Vagina (tissue), 2 donors: ENCODE results near the gene INPP5A. TPM values are rescaled to one million over a fixed set of nuclear protein-coding genes. Genes with fewer than 3 reads are reported as not detected.

Experiments
- DNase-seq, 2 donors: peaks; one replicate each; pipeline ENCODE4 v3.0.0-alpha.2; 2017; ENCODE audit errors: extremely low spot score in 2 of 2
- H3K27ac ChIP-seq: fragments of 200-600 bp; sonication (generic); one replicate; pipeline ENCODE4 v1.5.1; 2019
- H3K27me3 ChIP-seq: fragments of 200-600 bp; sonication (generic); one replicate; pipeline ENCODE4 v1.5.1; 2019
- H3K36me3 ChIP-seq, 2 donors: fragments of 200-600 bp; sonication (generic); one replicate each; pipeline ENCODE4 v1.5.1; 2017 to 2019
- H3K4me1 ChIP-seq: fragments of 200-600 bp; sonication (generic); one replicate; pipeline ENCODE4 v1.5.1; 2019
- H3K4me3 ChIP-seq, 2 donors: fragments of 200-600 bp; sonication (generic); 1 replicate in 1 of 2; 2 replicates in 1 of 2; pipeline ENCODE4 v1.5.1; 2016 to 2019
- H3K9me3 ChIP-seq: fragments of 200-600 bp; sonication (generic); one replicate; pipeline ENCODE4 v1.5.1; 2019
- POLR2A ChIP-seq, 2 donors: fragments of 450-650 bp; IDR thresholded peaks; one replicate each; pipeline ENCODE4 v1.6.1; 2017; ENCODE audit warnings: antibody characterized with exemption in 2 of 2, mild to moderate bottlenecking in 2 of 2, moderate library complexity in 2 of 2
- POLR2AphosphoS5 ChIP-seq, 2 donors: sonication (generic); formaldehyde crosslinking; IDR thresholded peaks; one replicate each; pipeline ENCODE4 v1.9.0; 2017; ENCODE audit warnings: antibody characterized with exemption in 2 of 2, mild to moderate bottlenecking in 2 of 2, low read depth in 1 of 2; ENCODE audit not compliant: insufficient read depth in 1 of 2
- intact Hi-C: fragments of 100-400 bp; cut with DNase I; formaldehyde crosslinking; loops from one replicate; pipeline ENCODE4 v1.15.1; 2023
- total RNA-seq: library from RNA; depleted of rRNA; stranded (reverse); fragments of >200 nt; gene quantifications from one replicate; pipeline ENCODE4 v1.2.3, GENCODE V29; 2016
- TF ChIP-seq, protein P1 (sequence below), 3 experiments: fragments of 450-650 bp in 2 of 3; fragments of 200-600 bp in 1 of 3; sonication (generic) in 1 of 3; IDR thresholded peaks; one replicate each; pipeline ENCODE4 v1.5.1; 2017 to 2019; ENCODE audit warnings: antibody characterized with exemption in 3 of 3, mild to moderate bottlenecking in 2 of 3, moderate library complexity in 2 of 3

INPP5A gene
- total RNA-seq, 1 donor from 2014 or later: 24.3 TPM

DNA sequence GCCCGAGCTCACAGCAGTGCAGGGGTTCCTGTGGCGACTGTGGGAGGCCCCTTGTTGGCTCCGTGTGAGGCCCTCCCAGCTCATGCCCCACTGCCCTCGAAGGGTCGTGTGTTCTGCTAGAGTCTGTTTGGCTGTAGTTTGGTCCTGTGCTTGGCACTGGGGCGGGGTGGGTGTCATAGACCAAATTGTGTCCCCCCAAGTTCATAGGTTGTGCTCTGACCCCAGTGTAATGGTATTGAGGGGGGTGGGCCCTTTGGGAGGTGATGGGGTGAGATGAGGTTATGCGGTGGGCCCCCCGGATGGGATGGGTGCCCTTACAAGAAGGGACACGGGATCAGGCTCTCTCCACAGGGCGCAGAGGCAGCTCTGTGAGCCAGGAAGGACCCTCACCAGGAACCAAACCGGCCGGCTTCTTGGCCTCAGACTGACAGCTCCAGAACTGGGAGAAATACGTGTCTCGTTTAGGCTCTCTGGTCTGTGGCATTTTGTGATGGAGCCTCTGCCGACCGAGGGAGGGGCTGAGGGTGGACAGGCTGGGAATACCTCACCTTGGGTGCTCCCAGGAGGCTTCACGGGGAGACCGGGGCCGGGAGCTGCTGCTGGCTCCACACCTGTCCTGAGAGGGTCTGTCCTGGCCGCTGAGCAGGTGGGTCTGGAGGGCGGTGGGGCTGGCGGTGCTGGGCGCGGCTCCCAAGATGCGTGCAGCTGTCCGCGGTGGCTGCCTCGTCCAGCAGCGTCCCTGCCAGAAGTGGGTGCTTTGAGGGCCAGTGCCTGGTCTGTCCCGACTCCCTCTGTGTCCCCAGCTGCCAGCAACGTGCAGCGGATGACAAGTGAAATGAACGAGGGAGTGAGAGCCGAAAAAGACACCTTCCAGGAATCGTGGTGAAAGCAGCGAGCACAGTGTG is 89.4 kb downstream of the INPP5A start:
- TF ChIP-seq POLR2A (IDR thresholded peaks at IDR 0.05) (no peak), POLR2AphosphoS5 (IDR thresholded peaks at IDR 0.05; ENCODE audit: insufficient read depth in 1 of 2, low read depth in 1 of 2) (no peak)
- TF ChIP-seq, protein P1, sequence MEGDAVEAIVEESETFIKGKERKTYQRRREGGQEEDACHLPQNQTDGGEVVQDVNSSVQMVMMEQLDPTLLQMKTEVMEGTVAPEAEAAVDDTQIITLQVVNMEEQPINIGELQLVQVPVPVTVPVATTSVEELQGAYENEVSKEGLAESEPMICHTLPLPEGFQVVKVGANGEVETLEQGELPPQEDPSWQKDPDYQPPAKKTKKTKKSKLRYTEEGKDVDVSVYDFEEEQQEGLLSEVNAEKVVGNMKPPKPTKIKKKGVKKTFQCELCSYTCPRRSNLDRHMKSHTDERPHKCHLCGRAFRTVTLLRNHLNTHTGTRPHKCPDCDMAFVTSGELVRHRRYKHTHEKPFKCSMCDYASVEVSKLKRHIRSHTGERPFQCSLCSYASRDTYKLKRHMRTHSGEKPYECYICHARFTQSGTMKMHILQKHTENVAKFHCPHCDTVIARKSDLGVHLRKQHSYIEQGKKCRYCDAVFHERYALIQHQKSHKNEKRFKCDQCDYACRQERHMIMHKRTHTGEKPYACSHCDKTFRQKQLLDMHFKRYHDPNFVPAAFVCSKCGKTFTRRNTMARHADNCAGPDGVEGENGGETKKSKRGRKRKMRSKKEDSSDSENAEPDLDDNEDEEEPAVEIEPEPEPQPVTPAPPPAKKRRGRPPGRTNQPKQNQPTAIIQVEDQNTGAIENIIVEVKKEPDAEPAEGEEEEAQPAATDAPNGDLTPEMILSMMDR (IDR thresholded peaks at IDR 0.05): no peak
- H3K4me1 ChIP-seq: peaks cover 64% of the 10 kb centered on the region
- H3K36me3 ChIP-seq: no peaks in the 10 kb centered on the region
- no peaks in the 10 kb centered on the region for H3K27me3 ChIP-seq
- intact Hi-C loops: no loop called here
- peak overlapping the region; percentile 96 for H3K27ac ChIP-seq
- H3K9me3 ChIP-seq: no peaks in the 10 kb centered on the region
- H3K4me3 ChIP-seq: no peak overlapping the region
- no peak for DNase-seq

- H3K4me3 ChIP-seq: peak overlapping the region in 1 of 2 donors; percentile 26
- H3K27me3 ChIP-seq: no peaks in the 10 kb centered on the region
- H3K27ac ChIP-seq: peak overlapping the region; percentile 96
- H3K36me3 ChIP-seq: no peaks in the 10 kb centered on the region
- H3K4me1 ChIP-seq: peaks cover 72% of the 10 kb centered on the region
- intact Hi-C loops: no loop called here
- DNase-seq: no peak
- TF ChIP-seq, protein P1 (IDR thresholded peaks at IDR 0.05): no peak
- peak in 1 of 2 donors; percentile 48 for TF ChIP-seq POLR2AphosphoS5 (IDR thresholded peaks at IDR 0.05; ENCODE audit: insufficient read depth in 1 of 2, low read depth in 1 of 2)
- no peaks in the 10 kb centered on the region for H3K9me3 ChIP-seq
These were observed 90.3 kb downstream of the INPP5A start for GRCh38 chr10:132627666-132628531.

- Histone ChIP-seq H3K4me1 (peaks cover 86% of the 10 kb centered on the region), H3K4me3 (no peak overlapping the region), H3K27ac (peak overlapping the region; percentile 96), H3K9me3 (no peaks in the 10 kb centered on the region), H3K27me3 (no peaks in the 10 kb centered on the region), H3K36me3 (no peaks in the 10 kb centered on the region)
- intact Hi-C loops: no loop called here
- DNase-seq: no peak
- no peak for TF ChIP-seq POLR2AphosphoS5 (IDR thresholded peaks at IDR 0.05; ENCODE audit: insufficient read depth in 1 of 2, low read depth in 1 of 2)
- no peak for TF ChIP-seq POLR2A (IDR thresholded peaks at IDR 0.05)
- TF ChIP-seq, protein P1 (IDR thresholded peaks at IDR 0.05): no peak
These were observed 91.6 kb downstream of the INPP5A start for GRCh38 chr10:132628966-132629900.

DNA sequence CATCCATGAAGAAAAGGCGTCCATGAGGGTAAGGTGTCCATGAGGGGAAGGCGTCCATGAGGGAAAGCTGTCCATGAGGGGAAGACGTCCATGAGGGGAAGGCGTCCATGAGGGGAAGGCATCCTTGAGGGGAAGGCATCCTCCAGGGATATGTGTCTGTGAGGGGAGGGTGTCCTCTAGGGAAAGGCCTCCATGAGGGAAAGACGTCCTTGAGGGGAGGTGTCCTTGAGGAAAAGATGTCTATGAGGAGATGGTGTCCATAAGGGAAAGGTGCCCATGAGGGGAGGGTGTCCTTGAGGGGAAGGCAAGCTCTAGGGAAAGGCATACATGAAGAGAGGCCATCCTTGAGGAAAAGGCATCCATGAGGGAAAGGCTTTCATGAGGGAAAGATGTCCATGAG is 92.6 kb downstream of the INPP5A start:
- Histone ChIP-seq H3K36me3 (no peaks in the 10 kb centered on the region), H3K4me1 (peaks cover 87% of the 10 kb centered on the region), H3K9me3 (no peaks in the 10 kb centered on the region), H3K27ac (peak overlapping the region; percentile 96), H3K27me3 (no peaks in the 10 kb centered on the region), H3K4me3 (no peak overlapping the region)
- no peak for TF ChIP-seq POLR2AphosphoS5 (IDR thresholded peaks at IDR 0.05; ENCODE audit: insufficient read depth in 1 of 2, low read depth in 1 of 2)
- TF ChIP-seq POLR2A (IDR thresholded peaks at IDR 0.05): no peak
- TF ChIP-seq, protein P1 (IDR thresholded peaks at IDR 0.05): no peak
- intact Hi-C loops: loop anchor here (5.0 to 10.0 kb wide), 3 partner anchors 53 to 235 kb away; partner anchors contain the start of genes INPP5A and PWWP2B
- no peak for DNase-seq
